CD8-positive, alpha-beta memory T cell (primary cell): Measurements from ENCODE around the gene SAMMSON. TPM values are rescaled to one million over a fixed set of nuclear protein-coding genes. Genes with fewer than 3 reads are reported as not detected.

Experiments
- CTCF ChIA-PET: fragments of 350-600 bp; sonication (Branson Sonifier 250); formaldehyde crosslinking; loops from one replicate; lab custom pipeline; 2021; ENCODE audit warnings: antibody characterized with exemption; lab: Charles Lee
- POLR2A ChIA-PET: fragments of 350-600 bp; sonication (Branson Sonifier 250); formaldehyde crosslinking; loops from one replicate; lab custom pipeline; 2021; ENCODE audit warnings: antibody characterized with exemption; lab: Charles Lee
- DNase-seq, 5 donors: peaks; one replicate each; pipeline versions ENCODE4 v3.0.0 to v3.0.0-alpha.2; 2020 to 2022; ENCODE audit warnings: mixed read lengths in 1 of 5
- H3K27ac ChIP-seq: one replicate; pipeline ENCODE4 v1.7.0; 2013; ENCODE audit warnings: low read depth, mild to moderate bottlenecking, low read length, moderate library complexity
- H3K27me3 ChIP-seq: 2 replicates; pipeline ENCODE4 v1.7.0; 2013; ENCODE audit warnings: low read length, mild to moderate bottlenecking; ENCODE audit not compliant: insufficient read depth, poor library complexity, severe bottlenecking
- H3K36me3 ChIP-seq: 2 replicates; pipeline ENCODE4 v1.7.0; 2013; ENCODE audit warnings: mild to moderate bottlenecking, low read length, moderate library complexity; ENCODE audit not compliant: insufficient read depth
- H3K4me1 ChIP-seq: 2 replicates; pipeline ENCODE4 v1.7.0; 2013; ENCODE audit warnings: mild to moderate bottlenecking, low read length, moderate library complexity; ENCODE audit not compliant: insufficient read depth
- H3K4me3 ChIP-seq: 2 replicates; pipeline ENCODE4 v1.7.0; 2013; ENCODE audit warnings: mild to moderate bottlenecking, low read length
- H3K9me3 ChIP-seq: 2 replicates; pipeline ENCODE4 v1.7.0; 2013; ENCODE audit warnings: mild to moderate bottlenecking, low read length
- H3K27ac Mint-ChIP-seq, 8 donors: one replicate each; pipeline ENCODE4 v1.8.0; 2020 to 2021; ENCODE audit warnings: mixed read lengths in 8 of 8, mild to moderate bottlenecking in 6 of 8, inconsistent platforms in 3 of 8, moderate library complexity in 3 of 8
- H3K27me3 Mint-ChIP-seq, 2 donors: one replicate each; pipeline ENCODE4 v1.8.0; 2020 to 2021; ENCODE audit warnings: mixed read lengths in 2 of 2, mild to moderate bottlenecking in 1 of 2, moderate library complexity in 1 of 2
- H3K36me3 Mint-ChIP-seq, 3 donors: one replicate each; pipeline ENCODE4 v1.8.0; 2020 to 2021; ENCODE audit warnings: mixed read lengths in 3 of 3, inconsistent platforms in 1 of 3, mild to moderate bottlenecking in 1 of 3
- H3K4me1 Mint-ChIP-seq, 3 donors: one replicate each; pipeline ENCODE4 v1.8.0; 2020 to 2021; ENCODE audit warnings: mixed read lengths in 3 of 3, inconsistent platforms in 1 of 3, mild to moderate bottlenecking in 1 of 3
- H3K4me3 Mint-ChIP-seq, 7 donors: one replicate each; pipeline ENCODE4 v1.8.0; 2020 to 2021; ENCODE audit warnings: mixed read lengths in 7 of 7, mild to moderate bottlenecking in 6 of 7, moderate library complexity in 4 of 7, inconsistent platforms in 2 of 7
- H3K9me3 Mint-ChIP-seq, 5 donors: one replicate each; pipeline ENCODE4 v1.8.0; 2020 to 2022; ENCODE audit warnings: mixed read lengths in 5 of 5, mild to moderate bottlenecking in 3 of 5, moderate library complexity in 2 of 5, inconsistent platforms in 1 of 5
- polyA plus RNA-seq: library from polyadenylated mRNA; unstranded; fragments of 300-500 nt; fragmentation: Illumina TruSeq; gene quantifications from one replicate; pipeline ENCODE4 v1.2.3, GENCODE V29; 2021
- total RNA-seq, 2 experiments: library from RNA; stranded (reverse); gene quantifications; one replicate each; pipeline ENCODE4 v1.2.3, GENCODE V29; 2021

Gene SAMMSON
- total and polyA plus RNA-seq, 3 experiments from 2014 or later = not detected

GRCh38 chr3:70076396-70076795 lies 76.9 kb downstream of the SAMMSON start:
- Histone ChIP-seq H3K4me1 (no peaks in the 10 kb centered on the region), H3K27me3 (no peaks in the 10 kb centered on the region), H3K27ac (no peak overlapping the region), H3K36me3 (no peaks in the 10 kb centered on the region), H3K4me3 (no peak overlapping the region), H3K9me3 (no peaks in the 10 kb centered on the region)
- peaks cover 4% of the 10 kb centered on the region in 2 donors for H3K27me3 Mint-ChIP-seq
- no peak for DNase-seq
- H3K36me3 Mint-ChIP-seq = no peaks in the 10 kb centered on the region
- peaks cover 0 to 3% (median 0%) of the 10 kb centered on the region in 5 donors for H3K9me3 Mint-ChIP-seq
- no peak overlapping the region for H3K27ac Mint-ChIP-seq
- ChIA-PET POLR2A (no interaction called here), CTCF (no interaction called here)
- no peaks in the 10 kb centered on the region for H3K4me1 Mint-ChIP-seq
- H3K4me3 Mint-ChIP-seq = no peak overlapping the region

- CTCF ChIA-PET = no interaction called here
- H3K27ac ChIP-seq = no peak overlapping the region
- H3K27ac Mint-ChIP-seq = no peak overlapping the region
- no peaks in the 10 kb centered on the region for H3K4me1 Mint-ChIP-seq
- H3K4me1 ChIP-seq = no peaks in the 10 kb centered on the region
- H3K9me3 Mint-ChIP-seq = peaks cover 0 to 3% (median 0%) of the 10 kb centered on the region in 5 donors
- no peaks in the 10 kb centered on the region for H3K27me3 ChIP-seq
- H3K4me3 ChIP-seq = no peak overlapping the region
- peaks cover 0 to 4% of the 10 kb centered on the region in 2 donors for H3K27me3 Mint-ChIP-seq
- H3K4me3 Mint-ChIP-seq = no peak overlapping the region
- no peaks in the 10 kb centered on the region for H3K36me3 ChIP-seq
- POLR2A ChIA-PET = no interaction called here
- H3K9me3 ChIP-seq = no peaks in the 10 kb centered on the region
- no peaks in the 10 kb centered on the region for H3K36me3 Mint-ChIP-seq
- no peak for DNase-seq
Measured at GRCh38 chr3:70078778-70079177, 79.2 kb downstream of the SAMMSON start.

GRCh38 chr3:70085613-70086012 lies 86.1 kb downstream of the SAMMSON start:
- Mint-ChIP-seq H3K27ac (no peak overlapping the region), H3K4me3 (no peak overlapping the region), H3K4me1 (no peaks in the 10 kb centered on the region), H3K27me3 (peaks cover 0 to 3% of the 10 kb centered on the region in 2 donors), H3K9me3 (peaks cover 0 to 2% (median 0%) of the 10 kb centered on the region in 5 donors), H3K36me3 (no peaks in the 10 kb centered on the region)
- Histone ChIP-seq H3K4me1 (no peaks in the 10 kb centered on the region), H3K27me3 (no peaks in the 10 kb centered on the region), H3K4me3 (no peak overlapping the region), H3K36me3 (no peaks in the 10 kb centered on the region), H3K9me3 (no peaks in the 10 kb centered on the region), H3K27ac (no peak overlapping the region)
- DNase-seq = no peak
- CTCF ChIA-PET = no interaction called here
- POLR2A ChIA-PET = no interaction called here

- H3K4me3 Mint-ChIP-seq = no peak overlapping the region
- CTCF ChIA-PET = no interaction called here
- DNase-seq = no peak
Measured at GRCh38 chr3:70086336-70086735, 86.8 kb downstream of the SAMMSON start.

GRCh38 chr3:70090322-70090913 lies 90.9 kb downstream of the SAMMSON start:
- Mint-ChIP-seq H3K4me1 (no peaks in the 10 kb centered on the region), H3K9me3 (peaks cover 0 to 2% (median 0%) of the 10 kb centered on the region in 5 donors), H3K27me3 (peaks cover 0 to 2% of the 10 kb centered on the region in 2 donors), H3K4me3 (no peak overlapping the region), H3K36me3 (no peaks in the 10 kb centered on the region), H3K27ac (no peak overlapping the region)
- Histone ChIP-seq H3K36me3 (no peaks in the 10 kb centered on the region), H3K27me3 (no peaks in the 10 kb centered on the region), H3K4me3 (no peak overlapping the region), H3K9me3 (no peaks in the 10 kb centered on the region), H3K27ac (no peak overlapping the region), H3K4me1 (no peaks in the 10 kb centered on the region)
- no peak for DNase-seq
- ChIA-PET POLR2A (no interaction called here), CTCF (no interaction called here)

More at GRCh38 chr3:70086336-70086735, 86.8 kb downstream of the SAMMSON start:
- Mint-ChIP-seq H3K9me3 (peaks cover 0 to 2% (median 0%) of the 10 kb centered on the region in 5 donors), H3K36me3 (no peaks in the 10 kb centered on the region), H3K4me1 (no peaks in the 10 kb centered on the region), H3K27me3 (peaks cover 0 to 3% of the 10 kb centered on the region in 2 donors), H3K27ac (no peak overlapping the region)
- no peaks in the 10 kb centered on the region for H3K9me3 ChIP-seq
- no peaks in the 10 kb centered on the region for H3K4me1 ChIP-seq
- H3K4me3 ChIP-seq = no peak overlapping the region
- no peaks in the 10 kb centered on the region for H3K36me3 ChIP-seq
- no peak overlapping the region for H3K27ac ChIP-seq
- H3K27me3 ChIP-seq = no peaks in the 10 kb centered on the region
- POLR2A ChIA-PET = no interaction called here

- Mint-ChIP-seq H3K4me1 (no peaks in the 10 kb centered on the region), H3K9me3 (peaks cover 0 to 2% (median 0%) of the 10 kb centered on the region in 5 donors), H3K4me3 (no peak overlapping the region), H3K27ac (no peak overlapping the region), H3K36me3 (no peaks in the 10 kb centered on the region), H3K27me3 (peaks cover 0 to 2% of the 10 kb centered on the region in 2 donors)
- Histone ChIP-seq H3K27ac (no peak overlapping the region), H3K9me3 (no peaks in the 10 kb centered on the region), H3K36me3 (no peaks in the 10 kb centered on the region), H3K4me3 (no peak overlapping the region), H3K4me1 (no peaks in the 10 kb centered on the region), H3K27me3 (no peaks in the 10 kb centered on the region)
- ChIA-PET CTCF (no interaction called here), POLR2A (no interaction called here)
- no peak for DNase-seq
Measured at GRCh38 chr3:70094197-70094596, 94.7 kb downstream of the SAMMSON start.

GRCh38 chr3:70095260-70095659 lies 95.7 kb downstream of the SAMMSON start:
- H3K36me3 Mint-ChIP-seq = no peaks in the 10 kb centered on the region
- no peak overlapping the region for H3K27ac ChIP-seq
- H3K27me3 ChIP-seq = no peaks in the 10 kb centered on the region
- POLR2A ChIA-PET = no interaction called here
- H3K36me3 ChIP-seq = no peaks in the 10 kb centered on the region
- DNase-seq = no peak
- no peak overlapping the region for H3K4me3 Mint-ChIP-seq
- CTCF ChIA-PET = no interaction called here
- H3K4me3 ChIP-seq = no peak overlapping the region
- H3K9me3 Mint-ChIP-seq = peaks cover 0 to 1% (median 0%) of the 10 kb centered on the region in 5 donors
- H3K27me3 Mint-ChIP-seq = peaks cover 0 to 2% of the 10 kb centered on the region in 2 donors
- no peaks in the 10 kb centered on the region for H3K4me1 Mint-ChIP-seq
- no peak overlapping the region for H3K27ac Mint-ChIP-seq
- no peaks in the 10 kb centered on the region for H3K4me1 ChIP-seq
- no peaks in the 10 kb centered on the region for H3K9me3 ChIP-seq

- H3K36me3 ChIP-seq = no peaks in the 10 kb centered on the region
- no peaks in the 10 kb centered on the region for H3K4me1 Mint-ChIP-seq
- no peaks in the 10 kb centered on the region for H3K4me1 ChIP-seq
- H3K4me3 ChIP-seq = no peak overlapping the region
- CTCF ChIA-PET = no interaction called here
- no peaks in the 10 kb centered on the region for H3K9me3 ChIP-seq
- no peak overlapping the region for H3K4me3 Mint-ChIP-seq
- peaks cover 0 to 1% (median 0%) of the 10 kb centered on the region in 5 donors for H3K9me3 Mint-ChIP-seq
- POLR2A ChIA-PET = no interaction called here
- no peak for DNase-seq
- no peaks in the 10 kb centered on the region for H3K27me3 ChIP-seq
- no peak overlapping the region for H3K27ac Mint-ChIP-seq
- no peaks in the 10 kb centered on the region for H3K36me3 Mint-ChIP-seq
- H3K27me3 Mint-ChIP-seq = peaks cover 0 to 2% of the 10 kb centered on the region in 2 donors
- H3K27ac ChIP-seq = no peak overlapping the region
Measured at GRCh38 chr3:70096376-70097066, 97.0 kb downstream of the SAMMSON start.
